ENCODE data around the gene NKPD1.

NKPD1 gene

GRCh38 chr19:45152504-45153338 is 8.1 kb downstream of the NKPD1 start:
- no peak for DNase-seq

DNA sequence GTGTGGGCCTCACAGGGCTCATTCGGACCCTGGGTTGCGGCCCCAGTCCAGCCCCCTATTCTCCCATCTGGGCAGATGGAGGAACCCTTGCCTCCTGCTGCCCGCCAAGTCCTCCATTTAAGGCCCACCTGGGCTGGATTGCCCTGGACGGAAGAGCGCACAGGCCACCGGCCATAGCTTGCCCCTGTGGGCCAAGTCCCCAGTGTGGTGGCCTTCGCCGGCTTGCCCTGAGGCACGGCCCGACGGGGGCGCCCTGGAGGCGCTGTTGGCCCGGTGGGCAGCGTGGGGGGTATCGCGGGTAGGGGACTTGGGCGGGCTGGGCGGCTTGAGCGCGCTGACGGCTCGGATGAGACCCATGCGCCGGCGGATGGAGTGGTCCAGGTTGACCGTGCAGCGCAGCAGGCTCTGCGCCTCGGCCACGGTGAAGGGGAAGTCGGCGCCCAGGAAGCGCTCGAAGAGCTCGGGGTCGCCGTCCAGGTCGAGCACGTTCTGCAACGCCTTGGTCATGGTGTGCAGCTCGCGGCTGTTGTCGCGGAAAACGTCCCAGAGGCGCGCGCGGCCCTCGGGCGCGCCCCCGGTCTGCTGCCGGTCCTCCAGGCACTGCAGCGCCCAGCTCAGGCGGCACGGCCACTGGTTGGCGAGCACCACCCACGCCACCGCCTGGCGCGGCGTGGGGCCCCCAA is 8.8 kb downstream of the NKPD1 start:
- DNase-seq: no peak

- no peak for DNase-seq
Observed at GRCh38 chr19:45151320-45151719, 9.5 kb downstream of the NKPD1 start.

DNA sequence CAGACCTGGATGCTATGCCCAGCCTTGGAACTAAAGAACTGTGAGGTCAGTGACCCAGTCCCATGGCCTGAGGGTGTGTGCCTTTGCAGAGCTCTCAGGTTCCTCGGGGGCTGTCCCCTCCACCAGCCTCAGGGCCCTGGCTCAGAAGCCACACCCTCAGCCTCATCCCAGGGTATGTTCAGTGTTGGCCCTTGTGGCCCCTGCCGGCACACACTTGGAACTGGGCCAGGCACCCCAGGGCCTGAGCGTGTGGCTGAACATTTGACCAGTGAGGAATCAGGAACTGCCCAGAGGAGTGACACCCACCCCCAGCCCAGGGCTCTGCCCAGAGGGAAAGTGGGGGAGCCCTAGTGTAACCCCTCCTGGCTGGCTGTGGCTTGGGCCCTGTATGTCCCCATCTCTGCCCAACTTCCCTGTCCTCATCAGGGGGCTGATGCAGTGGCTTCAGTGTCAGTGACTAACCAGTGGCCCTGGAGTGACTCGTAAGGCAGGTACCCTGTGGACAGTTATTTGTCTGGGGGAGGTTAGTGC is 10.0 kb downstream of the NKPD1 start:
- DNase-seq: no peak

DNA sequence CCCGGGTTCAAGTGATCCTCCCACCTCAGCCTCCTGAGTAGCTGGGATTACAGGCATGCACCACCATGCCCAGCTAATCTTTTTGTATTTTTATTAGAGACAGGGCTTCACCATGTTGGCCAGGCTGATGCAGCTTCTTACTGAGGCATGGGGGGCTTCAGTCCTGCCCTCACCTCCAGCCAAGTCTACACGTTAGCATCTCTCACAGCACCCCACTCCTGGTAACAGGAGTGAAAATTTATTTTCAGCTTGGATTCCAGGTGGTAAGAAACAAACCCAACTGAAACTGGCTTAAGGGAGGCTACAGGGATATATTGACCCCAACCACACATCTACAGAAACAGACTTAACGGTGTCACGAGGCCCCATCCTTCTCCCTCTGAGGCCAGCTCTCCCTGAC is 10.6 kb downstream of the NKPD1 start:
- no peak for DNase-seq

- no peak for DNase-seq
Observed at GRCh38 chr19:45149129-45149528, 11.7 kb downstream of the NKPD1 start.

DNA sequence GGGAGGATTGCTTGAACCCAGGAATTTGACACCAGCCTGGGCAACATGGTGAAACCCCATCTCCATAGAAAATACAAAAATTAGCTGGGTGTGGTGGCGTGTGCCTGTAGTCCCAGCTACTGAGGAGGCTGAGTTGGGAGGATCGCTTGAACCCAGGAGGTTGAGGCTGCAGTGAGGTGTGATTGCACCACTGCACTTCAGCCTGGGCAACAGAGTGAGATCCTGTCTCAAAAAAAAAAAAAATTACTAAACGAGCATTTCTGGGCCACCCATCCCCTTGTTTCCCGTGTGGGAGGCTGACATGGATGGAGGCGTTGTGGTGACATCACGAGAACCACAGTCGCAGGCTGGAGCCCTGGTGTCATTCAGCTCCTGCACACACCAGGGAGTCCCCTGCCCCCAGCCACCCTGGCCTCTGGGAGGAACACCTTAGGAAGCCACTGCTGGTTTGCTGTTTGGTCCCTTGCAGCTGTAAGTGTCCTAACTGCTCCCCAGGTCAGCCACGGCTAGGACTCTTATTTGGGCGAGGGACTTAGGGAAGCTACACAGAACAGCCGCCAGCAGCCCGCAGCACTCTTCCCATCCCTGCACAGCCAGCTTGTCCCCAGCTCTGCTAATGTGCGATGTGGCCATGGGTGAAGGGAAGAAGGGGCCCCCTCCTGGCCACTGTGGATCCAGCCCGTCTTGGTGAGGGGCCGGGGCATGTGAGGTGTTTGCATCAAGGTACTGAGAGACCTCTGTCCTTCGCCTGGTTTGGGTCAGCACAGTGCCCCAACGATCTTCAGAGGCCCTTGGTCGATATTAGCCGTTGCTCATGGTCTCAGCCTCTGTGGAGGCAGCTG is 12.7 kb downstream of the NKPD1 start:
- no peak for DNase-seq

DNA sequence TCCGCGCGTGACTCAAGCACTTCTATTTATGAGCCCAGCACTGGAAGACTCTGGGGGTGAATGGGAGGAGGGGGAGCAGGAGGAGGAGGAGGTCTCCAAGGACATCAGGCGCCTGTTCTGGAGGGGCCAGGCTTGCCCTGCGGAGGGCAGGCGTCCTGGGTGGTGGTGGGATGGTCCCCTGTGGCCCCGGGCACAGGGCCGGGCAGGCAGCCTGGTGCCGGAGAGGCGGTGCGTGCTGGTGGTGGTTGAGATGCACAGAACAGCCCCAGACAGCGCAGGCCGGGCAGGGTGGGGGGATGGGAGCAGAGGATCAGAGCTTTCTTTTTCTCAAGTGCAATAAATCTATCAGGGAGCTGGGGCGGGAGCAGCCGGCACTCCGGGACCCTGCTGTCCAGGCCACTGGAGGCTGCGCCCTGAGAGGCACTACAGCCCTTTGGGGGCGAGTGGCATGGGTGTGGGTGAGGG is 14.0 kb downstream of the NKPD1 start:
- DNase-seq: no peak

DNA sequence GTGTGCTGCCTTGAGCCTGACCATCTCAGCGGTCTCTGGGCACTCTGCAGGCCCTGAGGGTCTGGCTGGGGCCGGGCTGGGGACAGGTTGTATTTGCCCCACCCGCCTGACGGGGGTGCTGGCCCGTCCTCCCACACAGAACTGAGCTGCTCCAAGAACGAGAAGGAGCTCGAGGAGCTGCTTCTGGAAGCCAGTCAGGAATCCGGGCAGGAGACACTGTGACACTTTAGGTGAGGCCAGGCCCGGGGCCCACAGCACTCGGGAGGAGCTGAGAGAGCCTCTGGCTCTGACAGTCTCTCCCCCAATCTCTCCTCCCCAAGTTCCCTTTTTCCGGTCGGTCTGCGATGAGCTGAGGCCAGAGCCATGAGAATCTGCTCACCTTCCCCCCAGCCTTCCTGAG is 14.5 kb downstream of the NKPD1 start:
- no peak for DNase-seq

DNA sequence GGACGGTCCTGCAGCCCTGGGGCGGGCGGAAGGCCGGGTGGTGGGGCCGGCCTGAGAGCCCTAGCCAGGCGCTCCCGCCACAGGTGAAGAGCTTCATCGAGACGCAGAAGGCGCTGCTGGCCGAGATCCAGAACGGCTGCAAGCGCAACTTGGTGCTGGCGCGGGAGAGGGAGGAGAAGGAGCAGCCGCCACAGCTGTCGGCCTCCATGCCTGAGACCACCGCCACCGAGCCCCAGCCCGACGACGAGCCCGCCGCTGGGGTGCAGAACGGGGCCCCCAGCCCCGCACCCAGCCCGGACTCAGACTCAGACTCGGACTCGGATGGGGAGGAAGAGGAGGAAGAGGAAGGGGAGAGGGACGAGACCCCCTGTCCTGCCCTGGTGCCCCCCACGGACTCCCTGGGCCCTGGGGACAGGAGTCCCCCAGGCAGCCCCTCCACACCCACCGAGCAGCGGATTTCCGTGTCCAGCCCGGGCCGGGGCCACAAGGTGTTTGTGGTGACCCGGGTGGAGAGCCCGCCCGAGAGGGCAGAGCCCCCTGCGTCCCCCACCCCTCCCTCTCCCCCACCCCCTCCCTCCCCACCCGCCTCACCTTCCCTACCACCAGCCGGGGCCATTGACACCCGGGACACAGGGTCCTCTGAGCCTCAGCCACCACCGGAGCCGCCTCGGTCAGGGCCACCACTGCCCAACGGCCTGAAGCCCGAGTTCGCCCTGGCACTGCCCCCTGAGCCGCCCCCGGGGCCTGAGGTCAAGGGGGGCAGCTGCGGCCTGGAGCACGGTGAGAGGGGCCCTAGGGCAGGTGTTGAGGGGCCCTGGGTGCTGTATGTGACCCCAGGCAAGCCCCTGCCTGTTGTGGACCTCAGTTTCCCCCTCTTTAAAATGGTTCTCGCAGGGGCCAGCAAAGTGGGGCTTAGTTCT is 15.3 kb downstream of the NKPD1 start:
- DNase-seq: no peak

GRCh38 chr19:45144431-45145269 is 16.1 kb downstream of the NKPD1 start:
- DNase-seq: no peak

DNA sequence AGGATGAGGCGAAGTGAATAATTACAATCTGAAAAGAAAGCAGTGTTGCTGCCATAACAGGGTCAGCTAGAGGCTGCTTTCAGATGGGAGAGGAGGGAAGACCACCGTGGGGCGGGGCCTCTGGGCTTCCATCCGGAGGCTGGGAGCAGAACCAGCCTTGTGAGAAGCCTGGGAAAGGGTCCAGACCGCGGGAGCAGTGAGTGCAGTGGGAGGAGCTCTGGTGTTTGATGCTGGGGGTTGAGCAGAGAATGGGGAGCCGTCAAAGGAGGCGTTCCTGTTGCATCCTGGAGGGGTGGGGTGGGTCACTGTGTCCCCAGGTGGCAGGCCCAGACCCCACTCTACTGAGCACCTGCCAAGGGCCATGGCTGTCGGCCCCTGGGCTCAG is 18.1 kb downstream of the NKPD1 start:
- no peak for DNase-seq

DNA sequence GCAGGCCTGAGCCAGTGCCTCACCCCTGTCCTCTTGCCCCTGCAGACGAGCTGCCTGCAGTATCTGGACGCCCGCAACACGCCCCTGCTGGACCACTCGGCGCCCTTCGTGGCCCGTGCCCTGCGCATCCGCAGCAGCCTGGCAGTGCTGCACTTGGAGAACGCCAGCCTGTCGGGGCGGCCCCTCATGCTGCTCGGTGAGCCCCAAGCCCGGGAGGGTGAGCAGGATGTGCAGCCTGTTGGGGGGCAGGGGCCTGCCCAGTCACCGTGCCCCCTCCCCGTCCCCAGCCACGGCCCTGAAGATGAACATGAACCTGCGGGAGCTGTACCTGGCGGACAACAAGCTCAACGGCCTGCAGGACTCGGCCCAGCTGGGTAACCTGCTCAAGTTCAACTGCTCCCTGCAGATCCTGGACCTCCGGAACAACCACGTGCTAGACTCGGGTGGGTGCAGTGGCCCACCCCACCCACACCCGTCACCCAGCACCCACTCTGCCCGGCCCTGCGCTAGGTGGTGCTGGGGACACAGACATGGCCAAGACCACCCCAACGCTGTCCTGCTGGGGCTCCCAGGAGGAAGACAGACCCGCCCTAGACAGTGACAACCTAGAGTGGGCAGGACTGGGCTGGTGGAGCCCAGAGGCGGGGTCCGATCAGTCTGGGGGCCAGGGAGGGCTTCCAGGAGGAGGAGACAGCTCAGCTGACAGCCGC is 18.6 kb downstream of the NKPD1 start:
- no peak for DNase-seq

- no peak for DNase-seq
Observed at GRCh38 chr19:45141203-45141900, 19.4 kb downstream of the NKPD1 start.

GRCh38 chr19:45140533-45140932 is 20.2 kb downstream of the NKPD1 start:
- no peak for DNase-seq

- DNase-seq: no peak
Observed at GRCh38 chr19:45140144-45140503, 20.7 kb downstream of the NKPD1 start.

DNA sequence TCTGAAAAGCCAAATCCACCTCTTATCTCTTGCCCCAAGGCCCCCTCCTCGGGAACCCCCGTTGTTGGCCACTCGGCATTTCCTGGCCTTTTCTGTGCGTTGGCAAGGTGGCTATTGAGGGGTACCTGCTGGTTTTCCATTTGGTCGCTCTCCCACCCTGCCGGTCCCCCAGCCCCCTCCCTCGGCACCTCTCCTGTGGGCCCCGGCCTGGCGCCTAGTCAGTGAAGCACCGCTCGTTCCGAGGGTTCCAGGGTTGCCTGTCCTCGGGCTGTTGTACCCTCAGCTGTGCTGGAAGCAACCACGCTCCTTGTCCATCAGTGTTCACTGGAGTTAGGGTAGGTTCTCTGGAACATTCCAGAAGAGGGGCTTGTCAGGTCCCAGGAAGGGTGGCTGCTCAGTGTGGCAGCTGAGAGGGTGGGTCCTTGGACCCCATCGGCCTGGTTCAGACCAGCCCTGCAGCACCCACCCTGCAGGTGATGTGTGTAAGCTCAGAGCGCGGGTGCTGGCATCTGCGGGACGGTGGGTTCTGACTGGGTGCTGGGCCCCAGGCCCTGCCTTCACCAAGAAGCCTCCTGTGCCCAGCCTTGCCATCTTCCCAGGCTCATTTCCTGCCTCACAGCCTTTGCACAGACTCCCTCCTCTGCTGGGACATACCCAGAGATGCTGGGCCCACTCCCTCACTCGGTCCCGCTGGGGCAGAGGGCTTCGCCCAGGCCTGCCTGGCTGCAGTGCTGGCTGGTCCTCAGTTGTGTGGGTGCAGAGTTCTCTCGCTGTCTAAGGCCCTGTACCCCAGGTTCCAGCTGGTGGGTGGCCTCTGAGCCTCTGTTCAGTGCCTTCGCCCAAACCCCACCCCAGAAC is 21.3 kb downstream of the NKPD1 start:
- DNase-seq: no peak

- no peak for DNase-seq
Observed at GRCh38 chr19:45138303-45138751, 22.5 kb downstream of the NKPD1 start.

All from kidney glomerular epithelial cell (primary cell).